NCI-H187 treated with DMSO at 0.1 percent for 48 hours (cell line): ENCODE data around the gene BCAR1.
"Not testable (repeated sequence)": the region's sequence is repeated elsewhere in the genome, so short reads cannot be mapped to it uniquely, and the experiment has no call there.

ENCODE experiments used
- DNase-seq: peaks from one replicate; lab custom pipeline; 2025; lab: John Stamatoyannopoulos, UW

The BCAR1 gene

GRCh38 chr16:75224306-75225082, 26.9 kb downstream of the BCAR1 start:
- no peak for DNase-seq

GRCh38 chr16:75223129-75223528, 28.3 kb downstream of the BCAR1 start:
- not testable (repeated sequence) for DNase-seq

- DNase-seq, result no peak
Measured at GRCh38 chr16:75222271-75222783, 29.1 kb downstream of the BCAR1 start.

- DNase-seq, result no peak
Measured at GRCh38 chr16:75219838-75220237, 31.6 kb downstream of the BCAR1 start.

GRCh38 chr16:75219088-75219487, 32.3 kb downstream of the BCAR1 start:
- no peak for DNase-seq

GRCh38 chr16:75218256-75219076, 33.0 kb downstream of the BCAR1 start, which contains the start of gene CTRB1:
CTRB1 (plus strand) TSS chr16:75218988; CDS start chr16:75219008, 20 bp downstream.
- DNase-seq, result no peak

GRCh38 chr16:75217389-75217851, 34.0 kb downstream of the BCAR1 start:
- DNase-seq, result no peak

- DNase-seq, result no peak
Measured at GRCh38 chr16:75216576-75216975, 34.8 kb downstream of the BCAR1 start.

- no peak for DNase-seq
Measured at GRCh38 chr16:75216127-75216526, 35.3 kb downstream of the BCAR1 start.

- DNase-seq, result not testable (repeated sequence)
Measured at GRCh38 chr16:75211286-75211685, 40.1 kb downstream of the BCAR1 start.

GRCh38 chr16:75209944-75210343, 41.5 kb downstream of the BCAR1 start:
- DNase-seq, result no peak

- not testable (repeated sequence) for DNase-seq
Measured at GRCh38 chr16:75209514-75209913, 41.9 kb downstream of the BCAR1 start.

- DNase-seq, result no peak
Measured at GRCh38 chr16:75208861-75209505, 42.4 kb downstream of the BCAR1 start.

GRCh38 chr16:75208242-75208825, 43.1 kb downstream of the BCAR1 start:
- DNase-seq, result no peak

- no peak for DNase-seq
Measured at GRCh38 chr16:75207831-75208230, 43.6 kb downstream of the BCAR1 start.

- no peak for DNase-seq
Measured at GRCh38 chr16:75206749-75207451, 44.5 kb downstream of the BCAR1 start, which contains the start of gene CTRB2. CTRB2 (minus strand) TSS chr16:75207161; CDS start chr16:75207141, 20 bp downstream.

GRCh38 chr16:75205961-75206748, 45.3 kb downstream of the BCAR1 start:
- DNase-seq, result not testable (repeated sequence)

- not testable (repeated sequence) for DNase-seq
Measured at GRCh38 chr16:75205438-75205837, 46.0 kb downstream of the BCAR1 start.

GRCh38 chr16:75204905-75205304, 46.5 kb downstream of the BCAR1 start:
- not testable (repeated sequence) for DNase-seq

GRCh38 chr16:75204410-75204758, 47.0 kb downstream of the BCAR1 start:
- DNase-seq, result no peak
